ENCODE data around the gene GRIK1. TPM values are rescaled to one million over a fixed set of nuclear protein-coding genes. Genes with fewer than 3 reads are reported as not detected.

The GRIK1 gene
- total RNA-seq, 1 donor from 2014 or later = not detected

DNA sequence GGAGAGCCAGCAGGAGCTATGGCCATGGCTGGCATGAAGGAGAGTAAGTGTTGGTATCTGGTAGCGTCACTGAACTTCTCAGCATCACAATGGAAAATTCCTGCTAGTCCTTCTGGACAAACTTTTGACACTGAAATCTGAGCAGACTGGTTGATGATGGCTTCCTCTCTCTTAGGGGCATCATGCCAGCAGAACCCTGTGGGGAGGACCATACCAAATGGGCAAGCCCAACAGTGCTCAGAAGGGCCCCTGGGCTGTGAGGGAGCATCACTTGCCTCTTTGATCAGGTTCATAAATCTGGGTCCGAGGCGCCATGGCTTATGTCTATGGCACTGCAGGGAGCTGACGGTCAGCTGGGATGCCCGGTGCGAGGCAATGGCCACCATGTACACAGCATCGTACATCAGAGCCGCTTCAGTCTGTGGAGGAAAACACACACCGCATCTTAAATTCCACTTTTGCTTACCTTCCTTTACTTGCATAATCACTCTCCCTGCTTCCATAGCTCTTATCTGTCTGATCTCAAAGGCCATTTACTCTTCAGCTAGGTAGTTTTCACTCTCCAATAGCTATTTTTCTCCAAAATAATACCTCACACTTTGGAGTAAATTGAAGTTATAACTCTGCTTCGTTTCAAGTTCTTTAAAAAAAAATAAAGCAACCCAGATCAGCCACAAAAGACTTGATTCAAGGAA, 297.1 kb downstream of the GRIK1 start:
- TF ChIP-seq, protein P1, sequence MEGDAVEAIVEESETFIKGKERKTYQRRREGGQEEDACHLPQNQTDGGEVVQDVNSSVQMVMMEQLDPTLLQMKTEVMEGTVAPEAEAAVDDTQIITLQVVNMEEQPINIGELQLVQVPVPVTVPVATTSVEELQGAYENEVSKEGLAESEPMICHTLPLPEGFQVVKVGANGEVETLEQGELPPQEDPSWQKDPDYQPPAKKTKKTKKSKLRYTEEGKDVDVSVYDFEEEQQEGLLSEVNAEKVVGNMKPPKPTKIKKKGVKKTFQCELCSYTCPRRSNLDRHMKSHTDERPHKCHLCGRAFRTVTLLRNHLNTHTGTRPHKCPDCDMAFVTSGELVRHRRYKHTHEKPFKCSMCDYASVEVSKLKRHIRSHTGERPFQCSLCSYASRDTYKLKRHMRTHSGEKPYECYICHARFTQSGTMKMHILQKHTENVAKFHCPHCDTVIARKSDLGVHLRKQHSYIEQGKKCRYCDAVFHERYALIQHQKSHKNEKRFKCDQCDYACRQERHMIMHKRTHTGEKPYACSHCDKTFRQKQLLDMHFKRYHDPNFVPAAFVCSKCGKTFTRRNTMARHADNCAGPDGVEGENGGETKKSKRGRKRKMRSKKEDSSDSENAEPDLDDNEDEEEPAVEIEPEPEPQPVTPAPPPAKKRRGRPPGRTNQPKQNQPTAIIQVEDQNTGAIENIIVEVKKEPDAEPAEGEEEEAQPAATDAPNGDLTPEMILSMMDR (IDR thresholded peaks at IDR 0.05; ENCODE audit: unreplicated experiment) = no peak
- H3K9me3 Mint-ChIP-seq (ENCODE audit: unreplicated experiment) = no peaks in the 10 kb centered on the region
- no peak for DNase-seq (ENCODE audit: low spot score)
- no peak overlapping the region for H3K27ac Mint-ChIP-seq (ENCODE audit: unreplicated experiment)
- no peaks in the 10 kb centered on the region for H3K27me3 Mint-ChIP-seq (ENCODE audit: unreplicated experiment)
- no peaks in the 10 kb centered on the region for H3K36me3 Mint-ChIP-seq (ENCODE audit: low read depth, unreplicated experiment)
- no peak overlapping the region for H3K4me3 Mint-ChIP-seq (ENCODE audit: unreplicated experiment)
- H3K4me1 Mint-ChIP-seq (ENCODE audit: unreplicated experiment) = no peaks in the 10 kb centered on the region

DNA sequence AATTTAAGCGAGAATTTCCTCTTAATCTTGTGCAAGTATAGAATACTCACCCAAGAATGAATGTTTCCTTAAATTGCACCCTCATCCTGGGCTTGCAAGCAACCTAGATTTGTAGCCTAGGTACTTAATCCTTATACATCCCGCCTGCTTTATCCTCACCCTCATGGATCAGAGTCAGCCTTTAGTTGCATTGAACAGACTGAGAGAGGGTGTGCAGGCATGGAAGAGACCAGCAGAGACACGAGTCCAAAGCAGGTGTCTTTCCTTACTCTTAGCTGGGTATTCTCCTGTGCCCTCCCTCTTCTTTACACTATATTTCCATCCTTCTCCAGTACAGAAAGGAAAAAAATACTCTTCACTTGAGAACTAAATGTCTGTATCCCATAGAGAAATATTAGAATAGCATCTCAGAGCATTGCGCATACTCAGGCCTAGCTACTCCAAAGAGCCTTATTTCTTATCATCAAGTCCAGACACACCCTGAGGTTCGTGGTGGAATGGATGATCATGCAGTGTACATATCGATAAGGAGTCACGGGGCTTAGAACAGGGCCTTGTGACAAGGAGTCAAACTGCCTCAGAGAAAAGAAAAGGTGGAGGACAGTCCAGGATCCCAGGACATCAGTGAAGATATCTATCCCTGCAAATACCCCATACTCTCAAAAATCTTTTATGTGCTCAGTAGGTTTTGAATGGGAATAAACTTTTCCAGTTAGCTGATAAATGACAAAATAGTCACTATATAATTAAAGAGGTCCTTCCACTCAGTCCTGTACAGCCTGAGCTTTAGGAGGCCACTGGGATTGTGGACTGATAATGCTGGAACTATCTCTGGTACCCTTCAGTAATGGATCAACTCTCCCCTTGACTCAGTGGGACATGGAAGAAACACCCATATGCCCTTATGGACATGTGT, 297.9 kb downstream of the GRIK1 start:
- H3K9me3 Mint-ChIP-seq (ENCODE audit: unreplicated experiment) = no peaks in the 10 kb centered on the region
- TF ChIP-seq, protein P1 (IDR thresholded peaks at IDR 0.05; ENCODE audit: unreplicated experiment) = no peak
- no peak overlapping the region for H3K27ac Mint-ChIP-seq (ENCODE audit: unreplicated experiment)
- no peaks in the 10 kb centered on the region for H3K27me3 Mint-ChIP-seq (ENCODE audit: unreplicated experiment)
- H3K4me1 Mint-ChIP-seq (ENCODE audit: unreplicated experiment) = no peaks in the 10 kb centered on the region
- DNase-seq (ENCODE audit: low spot score) = no peak
- H3K4me3 Mint-ChIP-seq (ENCODE audit: unreplicated experiment) = no peak overlapping the region
- no peaks in the 10 kb centered on the region for H3K36me3 Mint-ChIP-seq (ENCODE audit: low read depth, unreplicated experiment)

DNA sequence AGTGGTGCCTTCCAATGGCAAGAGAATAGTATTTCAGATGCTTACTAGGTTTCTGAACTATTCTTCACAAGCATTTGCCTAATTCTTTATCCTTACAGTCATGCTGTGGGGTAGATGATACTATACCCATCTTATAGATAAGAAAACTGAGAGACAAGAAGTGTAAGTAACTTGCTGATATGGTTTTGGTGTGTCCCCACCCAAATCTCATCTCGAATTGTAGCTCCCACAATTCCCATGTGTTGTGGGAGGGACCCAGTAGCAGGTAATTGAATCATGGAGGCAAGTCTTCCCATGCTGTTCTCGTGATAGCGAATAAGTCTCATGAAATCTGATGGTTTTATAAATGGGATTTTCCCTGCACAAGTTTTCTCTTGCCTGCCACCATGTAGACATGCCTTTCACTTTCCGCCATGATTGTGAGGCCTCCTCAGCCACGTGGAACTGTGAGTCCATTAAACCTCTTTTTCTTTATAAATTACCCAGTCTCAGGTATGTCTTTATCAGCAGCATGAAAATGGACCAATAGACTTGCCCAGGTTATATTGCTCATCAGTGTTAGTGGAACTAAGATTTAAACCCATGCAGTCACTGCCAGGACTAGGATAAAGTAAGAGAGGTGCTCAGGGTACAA, 298.7 kb downstream of the GRIK1 start:
- Mint-ChIP-seq H3K27me3 (ENCODE audit: unreplicated experiment) (no peaks in the 10 kb centered on the region), H3K9me3 (ENCODE audit: unreplicated experiment) (no peaks in the 10 kb centered on the region), H3K4me1 (ENCODE audit: unreplicated experiment) (peaks cover 2% of the 10 kb centered on the region), H3K36me3 (ENCODE audit: low read depth, unreplicated experiment) (no peaks in the 10 kb centered on the region), H3K27ac (ENCODE audit: unreplicated experiment) (no peak overlapping the region), H3K4me3 (ENCODE audit: unreplicated experiment) (no peak overlapping the region)
- no peak for DNase-seq (ENCODE audit: low spot score)
- TF ChIP-seq, protein P1 (IDR thresholded peaks at IDR 0.05; ENCODE audit: unreplicated experiment) = no peak

DNA sequence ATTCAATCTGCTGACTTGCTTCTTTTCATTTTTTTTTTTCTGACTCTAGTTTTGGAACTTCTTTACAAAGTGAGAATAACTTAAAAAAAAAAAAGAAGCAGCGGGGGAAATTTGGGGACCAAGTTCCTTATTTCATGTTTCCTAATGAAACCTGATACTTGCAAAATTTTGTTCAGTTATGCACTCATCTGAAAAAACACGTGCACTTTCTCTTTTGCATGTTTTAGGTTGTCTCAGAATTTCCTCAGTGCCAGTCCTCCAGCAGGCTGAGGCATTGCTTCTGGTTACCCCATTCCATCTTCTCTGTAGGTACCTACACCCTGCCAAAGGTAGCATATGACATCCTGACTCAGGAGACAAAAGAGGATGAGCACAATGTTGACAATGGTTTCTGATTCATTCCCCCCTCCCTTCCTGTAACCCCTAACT, 299.7 kb downstream of the GRIK1 start:
- TF ChIP-seq, protein P1 (IDR thresholded peaks at IDR 0.05; ENCODE audit: unreplicated experiment) = no peak
- DNase-seq (ENCODE audit: low spot score) = no peak
- Mint-ChIP-seq H3K4me1 (ENCODE audit: unreplicated experiment) (peaks cover 10% of the 10 kb centered on the region), H3K27me3 (ENCODE audit: unreplicated experiment) (no peaks in the 10 kb centered on the region), H3K4me3 (ENCODE audit: unreplicated experiment) (no peak overlapping the region), H3K27ac (ENCODE audit: unreplicated experiment) (no peak overlapping the region), H3K36me3 (ENCODE audit: low read depth, unreplicated experiment) (no peaks in the 10 kb centered on the region), H3K9me3 (ENCODE audit: unreplicated experiment) (no peaks in the 10 kb centered on the region)
